GM20000 (cell line): ENCODE measurements around the gene CAPN15.

Experiments used
- DNase-seq: peaks from one replicate; pipeline ENCODE4 v3.0.0; 2012; ENCODE audit warnings: low spot score
- TF ChIP-seq, protein P1 (sequence below): IDR thresholded peaks from 2 replicates; pipeline ENCODE4 v1.5.1; 2012; ENCODE audit warnings: mild to moderate bottlenecking, control low read depth; ENCODE audit errors: extremely low read depth, missing control alignments

The CAPN15 gene

DNA sequence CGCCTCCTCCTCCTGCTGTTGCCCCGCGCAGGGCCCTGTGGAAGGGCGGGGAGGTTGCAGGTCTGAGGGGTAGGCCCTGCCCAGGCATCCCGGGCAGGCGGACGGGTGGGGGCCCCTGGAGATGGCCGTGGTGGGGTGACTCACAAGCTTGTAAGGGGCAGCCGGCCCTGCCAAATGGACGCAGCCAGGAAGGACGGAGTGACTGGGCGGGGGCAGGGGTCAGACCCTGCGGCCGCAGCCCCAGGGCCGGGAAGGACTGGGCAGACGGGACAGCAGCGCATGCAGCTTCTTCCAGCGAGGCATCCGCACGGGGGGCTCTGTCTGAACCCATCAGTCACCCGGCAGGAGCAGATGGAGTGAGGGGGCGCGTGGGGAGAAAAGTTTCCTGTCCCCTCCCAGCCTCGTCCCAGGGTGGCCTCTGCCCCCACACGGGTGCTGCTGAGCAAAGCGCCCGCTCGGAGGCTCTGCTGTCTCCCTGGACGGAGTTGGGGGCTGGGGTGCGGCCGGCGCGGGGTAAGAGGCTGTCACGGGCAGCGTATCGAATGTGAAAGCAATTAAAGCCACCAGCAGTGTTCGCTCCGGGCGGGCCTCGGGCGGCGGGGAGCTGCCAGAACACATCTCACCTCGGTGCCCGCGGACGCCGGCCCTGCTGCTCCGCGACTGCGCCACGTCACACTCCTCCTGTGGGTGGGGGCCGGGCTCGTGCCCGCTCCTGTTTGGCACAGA is 27.3 kb downstream of the CAPN15 start:
- TF ChIP-seq, protein P1, sequence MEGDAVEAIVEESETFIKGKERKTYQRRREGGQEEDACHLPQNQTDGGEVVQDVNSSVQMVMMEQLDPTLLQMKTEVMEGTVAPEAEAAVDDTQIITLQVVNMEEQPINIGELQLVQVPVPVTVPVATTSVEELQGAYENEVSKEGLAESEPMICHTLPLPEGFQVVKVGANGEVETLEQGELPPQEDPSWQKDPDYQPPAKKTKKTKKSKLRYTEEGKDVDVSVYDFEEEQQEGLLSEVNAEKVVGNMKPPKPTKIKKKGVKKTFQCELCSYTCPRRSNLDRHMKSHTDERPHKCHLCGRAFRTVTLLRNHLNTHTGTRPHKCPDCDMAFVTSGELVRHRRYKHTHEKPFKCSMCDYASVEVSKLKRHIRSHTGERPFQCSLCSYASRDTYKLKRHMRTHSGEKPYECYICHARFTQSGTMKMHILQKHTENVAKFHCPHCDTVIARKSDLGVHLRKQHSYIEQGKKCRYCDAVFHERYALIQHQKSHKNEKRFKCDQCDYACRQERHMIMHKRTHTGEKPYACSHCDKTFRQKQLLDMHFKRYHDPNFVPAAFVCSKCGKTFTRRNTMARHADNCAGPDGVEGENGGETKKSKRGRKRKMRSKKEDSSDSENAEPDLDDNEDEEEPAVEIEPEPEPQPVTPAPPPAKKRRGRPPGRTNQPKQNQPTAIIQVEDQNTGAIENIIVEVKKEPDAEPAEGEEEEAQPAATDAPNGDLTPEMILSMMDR: no peak

DNA sequence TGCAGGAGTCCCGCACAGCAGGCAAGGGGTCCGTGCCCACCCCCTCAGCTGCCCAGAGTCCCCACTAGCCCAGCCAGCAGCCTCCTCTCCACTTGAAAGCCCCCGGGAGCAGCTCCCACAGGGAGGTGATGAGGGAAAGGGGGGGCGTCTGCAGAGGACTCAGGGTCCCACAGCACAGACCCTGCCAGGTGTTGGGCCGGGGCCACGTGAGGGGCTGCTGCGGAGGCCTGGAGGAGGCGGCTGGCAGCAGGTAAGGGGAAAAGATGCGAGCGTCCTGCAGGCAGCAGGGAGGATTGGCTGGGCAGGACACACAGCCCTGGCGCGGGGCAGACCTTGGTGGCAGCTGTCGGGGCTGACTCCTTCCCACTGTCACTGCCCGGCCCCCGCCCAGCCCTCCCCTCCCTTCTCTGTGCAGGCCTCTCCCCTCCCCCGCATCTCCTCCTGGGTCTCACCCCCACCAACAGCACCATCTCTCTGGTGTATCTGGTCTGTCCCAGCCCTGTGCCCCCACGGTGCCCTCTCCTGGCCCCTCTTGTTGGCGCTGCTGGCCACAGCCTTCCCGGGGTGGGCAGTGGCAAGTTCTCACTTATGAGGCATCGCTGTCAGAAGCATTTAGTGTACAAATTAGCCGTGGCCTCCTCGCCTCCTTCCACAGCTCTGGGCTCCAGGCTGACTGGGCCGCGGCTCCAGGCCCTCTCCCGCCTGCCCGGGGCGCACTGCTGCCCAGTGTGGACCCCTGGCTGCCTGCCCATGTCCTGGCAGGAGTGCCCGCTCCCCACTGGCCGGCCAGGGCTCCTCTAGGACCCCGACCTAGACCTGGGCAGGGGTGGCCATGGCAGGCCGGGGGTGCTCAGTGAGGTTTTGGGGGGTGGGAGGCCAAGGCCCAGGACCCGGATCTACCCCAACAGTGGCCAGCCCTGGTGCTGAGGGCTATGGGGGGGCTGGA is 28.3 kb downstream of the CAPN15 start:
- TF ChIP-seq, protein P1: no peak
- no peak for DNase-seq

More for the DNA sequence above, 27.3 kb downstream of the CAPN15 start:
- DNase-seq: no peak

DNA sequence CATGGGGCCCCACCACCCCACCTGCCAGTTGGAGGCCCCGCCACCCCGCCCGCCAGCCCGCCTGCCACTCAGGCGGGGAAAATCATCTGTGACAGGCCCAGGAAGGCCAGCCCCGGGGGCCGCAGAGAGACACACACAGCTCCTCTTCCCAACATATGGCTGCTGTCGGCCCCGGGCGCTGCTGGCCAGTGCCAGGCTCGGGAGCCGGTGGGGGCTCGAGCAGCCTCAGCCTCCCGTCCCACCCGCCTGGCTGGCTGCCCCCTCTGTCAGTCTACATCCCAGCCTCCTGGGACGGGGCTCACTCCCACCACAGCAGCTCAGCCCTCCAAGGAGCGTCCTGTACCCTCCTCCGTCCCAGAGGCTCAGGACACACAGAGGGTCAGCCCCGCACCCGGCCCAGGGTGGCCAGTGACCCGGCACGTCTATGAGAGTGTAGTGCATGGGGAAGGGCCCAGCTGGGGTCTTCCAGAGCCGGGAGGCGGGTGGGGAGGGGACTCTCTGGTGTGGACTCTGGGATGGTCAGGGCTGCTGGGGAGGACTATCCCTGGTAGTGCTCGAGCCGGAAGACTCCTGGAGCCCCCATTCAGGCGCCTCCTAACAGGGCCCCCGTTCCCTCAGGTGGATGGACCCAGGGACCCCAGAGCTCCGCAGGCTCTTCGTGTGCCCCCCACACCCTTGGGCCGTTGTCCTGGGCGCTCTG is 29.1 kb downstream of the CAPN15 start:
- TF ChIP-seq, protein P1: no peak
- no peak for DNase-seq

DNA sequence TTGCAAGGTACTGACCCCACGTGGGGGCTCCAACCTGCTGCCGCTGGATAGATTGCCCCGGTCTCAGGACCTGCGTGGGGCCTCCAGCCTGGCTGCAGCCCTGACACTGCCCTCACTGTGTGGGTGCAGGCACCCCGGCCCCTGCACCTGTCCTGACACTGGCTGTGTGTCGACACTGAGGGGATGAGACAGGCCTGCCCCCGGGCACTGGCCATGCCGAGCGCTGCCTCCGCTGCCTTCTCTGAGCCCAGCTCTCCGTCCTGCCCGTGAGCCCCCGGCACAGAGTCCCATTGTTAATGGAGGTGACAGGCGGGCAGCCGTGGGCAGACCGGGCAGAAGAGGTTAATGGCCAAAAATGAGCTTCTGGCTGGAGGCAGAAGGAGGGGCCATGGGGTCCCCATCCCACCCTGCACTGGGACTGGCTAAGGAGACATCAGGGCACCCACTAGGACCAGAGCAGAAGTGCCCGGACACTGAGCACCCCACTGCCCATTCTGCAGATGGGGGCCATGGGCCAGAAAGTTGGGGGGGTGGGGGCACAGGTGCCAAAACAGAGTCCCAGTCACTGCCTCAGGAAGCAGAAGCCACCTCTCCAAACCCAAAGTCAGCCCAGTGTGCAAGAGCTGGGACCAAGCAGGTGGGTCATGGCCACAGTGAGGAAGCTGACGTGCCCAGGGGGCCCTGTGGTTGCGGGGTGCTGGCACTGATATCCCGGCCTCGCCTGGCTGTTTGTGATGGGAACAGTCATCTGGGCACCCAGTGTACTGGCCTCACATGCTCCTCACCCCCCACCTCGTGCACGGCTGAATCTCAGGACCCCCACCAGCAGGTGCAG is 30.2 kb downstream of the CAPN15 start:
- TF ChIP-seq, protein P1: no peak
- no peak for DNase-seq

DNA sequence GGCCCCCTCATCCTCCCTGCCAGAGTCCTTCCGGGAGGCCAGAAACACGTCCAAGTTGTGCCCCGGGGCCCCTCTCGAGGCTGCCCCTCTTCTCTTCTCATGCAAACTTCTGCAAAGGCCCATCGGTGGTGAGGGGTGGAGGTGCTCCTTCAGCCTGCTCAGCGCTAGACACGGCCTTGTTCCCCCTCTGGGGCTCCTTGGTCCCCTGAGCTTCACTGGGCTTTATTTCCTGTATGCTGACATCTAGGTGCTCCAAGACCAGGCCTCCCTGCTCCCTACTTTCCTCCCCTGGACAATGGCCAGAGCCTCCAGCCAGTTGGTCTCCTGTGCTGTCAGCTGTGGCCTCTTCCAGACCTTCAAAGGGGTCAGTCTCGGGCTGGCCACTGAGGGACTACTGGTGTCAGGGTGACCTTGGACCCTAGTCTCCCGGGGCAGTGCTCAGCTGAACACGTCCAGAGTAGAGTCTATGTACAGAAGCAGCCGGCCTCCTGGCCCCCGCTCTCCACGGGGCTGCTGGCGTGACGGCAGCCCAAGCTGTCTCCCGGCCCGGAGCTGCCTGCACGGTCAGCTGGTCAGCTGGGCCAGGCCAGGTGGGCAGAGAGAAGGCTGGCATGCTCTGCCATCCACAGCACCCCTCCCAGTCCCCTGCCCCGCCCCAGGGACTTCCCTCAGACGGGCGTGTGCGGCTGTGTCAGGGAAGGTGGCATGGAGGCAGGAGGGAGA is 30.9 kb downstream of the CAPN15 start:
- no peak for DNase-seq
- TF ChIP-seq, protein P1: no peak

DNA sequence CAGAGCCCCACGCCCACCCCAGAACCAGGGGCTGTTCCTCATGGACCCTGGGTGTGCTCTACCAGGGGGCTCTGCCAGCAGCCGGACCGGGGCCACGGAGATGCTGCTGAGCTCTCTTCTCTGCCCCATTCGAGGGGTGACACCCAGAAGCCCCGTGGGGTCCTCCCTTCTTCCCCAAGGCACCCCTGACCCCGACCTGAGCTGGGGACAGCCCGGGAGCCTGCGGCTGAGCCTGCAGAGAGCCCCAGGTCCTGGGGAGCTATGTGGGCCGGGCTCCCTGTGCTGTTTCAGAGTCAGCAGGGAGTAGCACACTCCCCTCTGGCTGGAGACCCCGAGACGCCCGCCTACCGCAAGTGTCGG is 31.5 kb downstream of the CAPN15 start:
- no peak for DNase-seq

More for the DNA sequence above, 31.5 kb downstream of the CAPN15 start:
- TF ChIP-seq, protein P1: no peak
